GM10248 (cell line): Measurements from ENCODE around the gene CYB5B.

Source experiments
- CTCF ChIA-PET: fragments of 300-600 bp; sonication (Branson Sonifier 250); formaldehyde crosslinking; extraction: SDS; loops from one replicate; lab custom pipeline; 2021; ENCODE audit warnings: antibody characterized with exemption; lab: Yijun Ruan, JAX
- POLR2A ChIA-PET: fragments of 350-650 bp; sonication (Branson Sonifier 250); formaldehyde crosslinking; extraction: SDS; loops from one replicate; lab custom pipeline; 2020; ENCODE audit warnings: antibody characterized with exemption; lab: Yijun Ruan, JAX
- DNase-seq: peaks from one replicate; pipeline ENCODE4 v3.0.0; 2012; ENCODE audit errors: extremely low spot score
- CTCF ChIP-seq: IDR thresholded peaks from 2 replicates; pipeline ENCODE4 v1.5.1; 2012; ENCODE audit warnings: mild to moderate bottlenecking, low read depth; ENCODE audit errors: extremely low read depth, missing control alignments, control extremely low read depth

CYB5B gene

GRCh38 chr16:69495821-69496220, 71.4 kb downstream of the CYB5B start:
- ChIA-PET POLR2A (no interaction called here), CTCF (interaction anchor here (1.1 to 1.3 kb wide), 2 partner anchors 11 to 22 kb away, joined by 3 read pairs; no protein-coding TSS in a partner anchor)
- no peak for TF ChIP-seq CTCF
- no peak for DNase-seq

- no peak for DNase-seq
- no peak for TF ChIP-seq CTCF
- POLR2A ChIA-PET: no interaction called here
- CTCF ChIA-PET: interaction anchor here (1.3 kb wide), 1 partner anchor 11 kb away, joined by 3 read pairs; no protein-coding TSS in a partner anchor
Measured at GRCh38 chr16:69496376-69496775, 72.0 kb downstream of the CYB5B start.

GRCh38 chr16:69496896-69497295, 72.5 kb downstream of the CYB5B start:
- CTCF ChIA-PET: no interaction called here
- DNase-seq: no peak
- POLR2A ChIA-PET: no interaction called here
- TF ChIP-seq CTCF: no peak

GRCh38 chr16:69497876-69498596, 73.6 kb downstream of the CYB5B start:
- TF ChIP-seq CTCF: no peak
- ChIA-PET CTCF (no interaction called here), POLR2A (no interaction called here)
- no peak for DNase-seq

- POLR2A ChIA-PET: no interaction called here
- no peak for TF ChIP-seq CTCF
- no peak for DNase-seq
- CTCF ChIA-PET: no interaction called here
Measured at GRCh38 chr16:69498926-69499325, 74.5 kb downstream of the CYB5B start.

- POLR2A ChIA-PET: no interaction called here
- no peak for DNase-seq
- TF ChIP-seq CTCF: no peak
- CTCF ChIA-PET: interaction anchor here (1.3 kb wide), 1 partner anchor 16 kb away, joined by 3 read pairs; no protein-coding TSS in a partner anchor
Measured at GRCh38 chr16:69499541-69500230, 75.3 kb downstream of the CYB5B start.
